Measurements from ENCODE around the gene LINS1.
"Not testable (repeated sequence)": the region's sequence is repeated elsewhere in the genome, so short reads cannot be mapped to it uniquely, and the experiment has no call there.

The LINS1 gene

DNA sequence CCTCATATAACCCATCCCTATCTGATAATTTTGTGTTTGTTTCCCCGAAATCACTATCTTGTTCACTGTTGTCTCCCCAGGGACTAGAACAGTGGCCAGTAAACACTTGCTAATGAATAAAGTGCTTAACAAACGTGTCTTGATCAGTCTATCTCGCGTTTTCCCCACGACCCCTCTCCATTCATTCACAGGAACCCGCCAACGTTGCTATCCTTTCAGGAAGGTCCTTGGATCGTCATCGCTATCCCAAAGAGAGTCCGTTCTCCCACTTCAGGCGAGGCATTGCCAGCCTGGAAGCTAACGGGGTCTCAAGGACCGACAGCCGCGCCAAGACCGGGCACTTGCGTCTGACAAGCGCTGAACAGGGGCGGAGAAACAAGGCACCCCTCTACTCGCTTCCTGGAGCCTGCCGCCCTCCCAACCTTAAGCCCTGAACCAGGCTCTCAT lies 344 bp downstream of the LINS1 start:
- peak; percentile 21 for DNase-seq

DNA sequence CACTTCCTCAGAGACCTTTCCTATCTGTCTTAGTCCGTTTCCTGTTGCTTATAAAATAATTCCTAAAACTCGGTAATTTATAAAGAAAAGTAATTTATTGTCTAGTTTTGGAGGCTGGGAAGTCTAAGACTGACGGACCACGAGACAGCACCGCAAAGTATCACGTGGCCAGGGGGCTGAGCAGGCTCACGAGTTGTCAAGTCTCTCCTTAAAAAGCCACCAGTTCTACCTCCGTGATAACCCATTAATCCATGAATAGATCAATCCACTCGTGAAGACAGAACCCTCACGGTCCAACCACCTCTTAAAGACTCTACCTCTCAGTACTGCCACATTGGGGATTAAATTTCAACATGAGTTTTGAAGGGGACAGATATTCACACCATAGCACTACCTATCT lies 821 bp downstream of the LINS1 start:
- peak; percentile 30 for DNase-seq

- DNase-seq: no peak
These were observed 3.3 kb downstream of the LINS1 start for GRCh38 chr15:100598655-100599054.

DNA sequence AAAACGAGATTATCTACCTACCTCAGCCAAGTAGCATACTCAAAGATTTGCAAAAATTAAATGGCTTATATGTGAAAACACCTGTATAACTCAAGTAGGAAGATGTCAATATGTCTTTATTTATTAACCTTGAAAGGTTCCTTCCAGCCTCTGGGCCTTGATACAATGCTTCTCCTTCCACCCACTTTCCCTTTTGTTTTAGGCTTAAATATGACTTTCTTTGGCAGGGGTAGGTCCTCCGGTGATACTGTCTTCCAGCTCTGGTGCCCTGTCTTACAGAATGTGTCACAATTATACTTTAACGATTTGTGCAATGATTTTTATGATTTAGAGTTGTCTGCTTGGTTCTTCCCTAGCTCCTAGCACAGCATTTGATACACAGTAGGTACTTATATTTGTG lies 4.1 kb downstream of the LINS1 start:
- DNase-seq: no peak

- DNase-seq: peak; percentile 99
These were observed 5.2 kb downstream of the LINS1 start for GRCh38 chr15:100596792-100597191.

GRCh38 chr15:100595964-100596363 lies 6.0 kb downstream of the LINS1 start:
- DNase-seq: no peak

- no peak for DNase-seq
These were observed 8.6 kb downstream of the LINS1 start for GRCh38 chr15:100593431-100593830.

DNA sequence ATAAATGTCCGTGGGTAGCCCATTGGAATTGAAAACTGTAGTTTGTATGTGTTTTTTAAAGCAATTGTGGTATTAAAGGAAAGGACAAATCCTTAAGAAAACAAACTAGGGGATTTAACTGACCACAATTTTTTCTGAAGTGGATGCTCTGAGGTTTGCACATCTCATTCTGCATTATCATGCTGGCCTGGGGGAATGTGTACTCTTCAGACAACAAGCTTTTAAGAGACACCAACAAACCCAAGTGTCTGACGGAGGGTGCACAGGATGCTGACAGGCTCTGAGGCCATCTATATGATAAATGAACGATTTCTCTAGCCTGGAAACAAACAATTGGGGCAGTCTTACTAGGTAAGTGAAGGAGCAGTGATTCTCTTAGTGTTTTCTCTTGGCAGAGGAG lies 9.1 kb downstream of the LINS1 start:
- DNase-seq: no peak

- DNase-seq: no peak
These were observed 10.1 kb downstream of the LINS1 start for GRCh38 chr15:100591835-100592234.

DNA sequence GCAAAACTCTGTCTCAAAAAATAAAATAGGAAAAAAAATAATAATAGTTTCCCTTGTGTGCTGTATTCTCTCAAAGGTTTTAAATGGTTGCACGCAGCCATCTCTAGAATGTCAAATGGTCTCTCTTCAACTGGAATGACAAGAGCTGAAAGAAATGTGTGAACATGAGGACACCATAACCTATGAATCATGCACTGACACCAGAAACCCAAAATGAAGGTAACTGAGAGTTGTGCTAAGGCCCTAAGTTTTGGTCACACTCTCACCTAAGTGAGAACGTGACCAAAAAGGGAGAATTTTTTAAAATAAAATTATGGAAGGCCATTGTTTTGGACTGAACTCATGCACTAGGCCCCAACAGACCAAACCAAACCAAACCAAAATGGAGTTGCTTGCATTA lies 10.8 kb downstream of the LINS1 start:
- not testable (repeated sequence) for DNase-seq

GRCh38 chr15:100588638-100589242 lies 13.2 kb downstream of the LINS1 start:
- no peak for DNase-seq

GRCh38 chr15:100580414-100580813 lies 21.6 kb downstream of the LINS1 start:
- no peak for DNase-seq

- DNase-seq: no peak
These were observed 28.5 kb downstream of the LINS1 start for GRCh38 chr15:100573526-100573925.

DNA sequence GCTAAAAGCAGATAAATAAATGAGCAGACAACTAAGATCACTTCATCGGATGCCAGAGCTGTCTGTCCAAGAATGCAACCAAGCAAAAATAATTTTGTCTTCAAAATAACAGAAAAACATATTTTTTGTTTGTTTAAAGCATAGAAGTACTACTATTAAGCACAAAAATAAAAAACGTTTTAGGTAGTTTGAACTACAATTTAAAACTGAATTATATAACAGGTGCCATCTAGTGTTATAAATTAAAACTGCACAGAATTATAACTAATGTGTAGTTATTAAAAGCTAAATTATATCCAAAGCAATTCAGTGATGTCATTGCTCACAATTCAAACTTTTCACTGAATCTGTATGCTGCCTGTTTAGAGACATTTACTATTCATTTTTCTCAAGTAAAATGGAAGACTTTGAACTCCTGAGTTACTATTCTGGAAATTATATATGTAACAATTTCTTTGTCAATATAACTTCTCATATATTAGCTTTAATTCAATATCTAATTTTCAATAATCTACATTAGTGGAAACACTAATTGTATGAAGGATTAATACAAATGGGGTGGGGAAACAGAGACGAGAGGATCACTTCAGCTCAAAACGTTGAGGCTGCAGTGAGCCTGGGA lies 29.5 kb downstream of the LINS1 start:
- no peak for DNase-seq

DNA sequence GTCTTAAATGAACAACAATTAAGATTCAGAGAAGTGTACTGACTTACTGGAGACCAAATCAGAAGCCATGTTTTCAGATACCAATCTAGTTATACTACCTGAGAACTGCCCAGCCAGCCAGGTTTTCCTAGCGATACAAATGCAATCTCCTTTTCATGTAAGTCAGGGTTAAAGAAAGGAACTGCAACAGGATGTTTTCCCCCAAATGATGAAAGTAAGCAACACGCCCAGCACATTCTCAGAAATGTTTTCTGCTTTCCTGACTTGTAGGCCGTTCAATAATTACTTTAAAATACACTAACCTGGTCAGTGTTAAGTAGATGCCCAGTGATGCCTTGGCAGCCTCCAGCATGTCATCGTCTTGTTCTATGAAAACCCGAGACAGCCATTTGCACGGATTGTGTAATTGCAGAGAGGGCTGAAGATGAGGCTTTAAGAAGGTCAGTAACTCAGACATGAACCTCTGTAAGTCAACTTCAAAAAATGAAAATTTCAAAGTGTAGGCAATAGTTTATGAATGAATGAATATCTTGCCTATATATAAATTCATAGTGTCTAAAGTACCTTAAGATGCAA lies 30.3 kb downstream of the LINS1 start:
- DNase-seq: no peak

- DNase-seq: no peak
These were observed 31.2 kb downstream of the LINS1 start for GRCh38 chr15:100570735-100571313.

- DNase-seq: no peak
These were observed 31.7 kb downstream of the LINS1 start for GRCh38 chr15:100570275-100570674.

DNA sequence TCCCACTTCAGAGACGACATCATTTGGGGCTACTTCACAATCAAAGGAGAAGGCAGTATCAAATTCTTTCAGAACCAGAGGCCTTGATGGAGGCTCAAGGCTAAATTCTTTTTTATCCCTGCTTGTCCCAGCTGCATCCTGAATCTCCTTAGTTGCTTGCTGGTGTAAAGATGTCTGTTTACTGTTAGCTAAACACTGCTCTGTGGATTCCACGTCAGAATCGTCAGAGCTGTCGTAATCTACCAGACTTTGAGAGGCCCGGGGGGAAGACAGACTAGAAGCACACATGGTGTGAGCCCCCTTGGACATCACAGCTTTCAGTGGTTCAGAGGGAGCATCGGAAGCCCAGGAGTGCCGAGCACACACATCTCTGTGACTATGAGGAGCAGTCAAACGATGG lies 32.6 kb downstream of the LINS1 start:
- DNase-seq: no peak

- DNase-seq: no peak
These were observed 34.9 kb downstream of the LINS1 start for GRCh38 chr15:100566850-100567628.

DNA sequence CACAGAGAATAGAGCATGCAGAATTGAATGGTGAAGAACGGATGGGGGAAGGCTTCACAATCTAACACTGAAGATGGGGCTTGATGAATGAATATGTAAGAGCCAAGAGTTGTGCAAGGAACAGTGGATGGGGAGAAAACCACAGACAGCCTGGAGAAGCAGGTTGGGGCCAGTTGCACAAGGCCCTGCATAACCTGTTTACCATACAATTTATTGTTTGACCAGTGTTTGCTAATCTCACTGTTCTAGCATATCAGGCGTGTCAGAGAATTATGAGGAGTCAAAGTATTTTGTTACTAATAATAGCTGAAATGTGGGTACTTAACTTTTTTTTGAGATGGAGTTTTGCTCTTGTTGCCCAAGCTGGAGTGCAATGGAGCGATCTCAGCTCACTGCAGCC lies 36.4 kb downstream of the LINS1 start:
- DNase-seq: no peak

DNA sequence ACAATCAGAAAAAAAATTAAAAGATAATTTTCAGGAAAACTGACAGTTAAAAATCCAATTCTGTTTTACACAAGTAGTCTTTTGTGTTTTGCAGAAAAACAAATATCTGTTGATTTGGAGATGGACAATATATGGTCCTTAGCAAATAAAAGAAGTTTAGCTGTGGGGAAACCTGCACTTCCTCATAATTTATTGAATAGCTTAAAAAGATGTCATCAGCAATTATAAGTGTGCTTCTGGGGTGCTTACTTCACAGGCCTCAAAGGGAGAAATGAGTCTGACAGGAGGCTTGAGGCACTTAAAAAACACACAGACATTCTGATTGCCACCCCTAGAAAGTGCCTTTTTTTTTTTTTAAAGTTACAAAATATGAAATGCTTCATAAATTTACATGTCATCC lies 41.7 kb downstream of the LINS1 start:
- no peak for DNase-seq

GRCh38 chr15:100559330-100559729 lies 42.7 kb downstream of the LINS1 start:
- DNase-seq: no peak

- DNase-seq: no peak
These were observed 43.2 kb downstream of the LINS1 start for GRCh38 chr15:100558771-100559254.
